Effector memory CD4-positive, alpha-beta T cell (primary cell): ENCODE measurements around the gene RTL3.

ENCODE experiments used
- DNase-seq, 3 donors: peaks; one replicate each; pipeline ENCODE4 v3.0.0-alpha.2; 2020
- H3K27ac ChIP-seq: 2 replicates; pipeline ENCODE4 v1.7.0; 2013; ENCODE audit warnings: mild to moderate bottlenecking, low read length, moderate library complexity; ENCODE audit not compliant: insufficient read depth, poor library complexity, severe bottlenecking
- H3K27me3 ChIP-seq: replicated peaks from 2 replicates; pipeline ENCODE4 v1.7.0; 2013; ENCODE audit warnings: mild to moderate bottlenecking, low read length; ENCODE audit not compliant: insufficient read depth, control insufficient read depth, poor library complexity, severe bottlenecking
- H3K36me3 ChIP-seq: 2 replicates; pipeline ENCODE4 v1.7.0; 2013; ENCODE audit warnings: mild to moderate bottlenecking, low read length, moderate library complexity; ENCODE audit not compliant: control insufficient read depth, insufficient read depth
- H3K4me1 ChIP-seq: 2 replicates; pipeline ENCODE4 v1.7.0; 2013; ENCODE audit warnings: low read length, mild to moderate bottlenecking; ENCODE audit not compliant: control insufficient read depth, insufficient read depth, poor library complexity, severe bottlenecking
- H3K4me3 ChIP-seq: 2 replicates; pipeline ENCODE4 v1.7.0; 2013; ENCODE audit warnings: low read length, low read depth, mild to moderate bottlenecking; ENCODE audit not compliant: insufficient read depth, poor library complexity, severe bottlenecking
- H3K9me3 ChIP-seq: 2 replicates; pipeline ENCODE4 v1.7.0; 2013; ENCODE audit warnings: mild to moderate bottlenecking, low read length, moderate library complexity; ENCODE audit not compliant: control insufficient read depth
- total RNA-seq, 3 donors: gene quantifications; one replicate each; lab custom pipeline; 2026; lab: John Stamatoyannopoulos, UW

The RTL3 gene, protein sequence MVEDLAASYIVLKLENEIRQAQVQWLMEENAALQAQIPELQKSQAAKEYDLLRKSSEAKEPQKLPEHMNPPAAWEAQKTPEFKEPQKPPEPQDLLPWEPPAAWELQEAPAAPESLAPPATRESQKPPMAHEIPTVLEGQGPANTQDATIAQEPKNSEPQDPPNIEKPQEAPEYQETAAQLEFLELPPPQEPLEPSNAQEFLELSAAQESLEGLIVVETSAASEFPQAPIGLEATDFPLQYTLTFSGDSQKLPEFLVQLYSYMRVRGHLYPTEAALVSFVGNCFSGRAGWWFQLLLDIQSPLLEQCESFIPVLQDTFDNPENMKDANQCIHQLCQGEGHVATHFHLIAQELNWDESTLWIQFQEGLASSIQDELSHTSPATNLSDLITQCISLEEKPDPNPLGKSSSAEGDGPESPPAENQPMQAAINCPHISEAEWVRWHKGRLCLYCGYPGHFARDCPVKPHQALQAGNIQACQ
- total RNA-seq, result 0 reads per million in 3 donors

DNA sequence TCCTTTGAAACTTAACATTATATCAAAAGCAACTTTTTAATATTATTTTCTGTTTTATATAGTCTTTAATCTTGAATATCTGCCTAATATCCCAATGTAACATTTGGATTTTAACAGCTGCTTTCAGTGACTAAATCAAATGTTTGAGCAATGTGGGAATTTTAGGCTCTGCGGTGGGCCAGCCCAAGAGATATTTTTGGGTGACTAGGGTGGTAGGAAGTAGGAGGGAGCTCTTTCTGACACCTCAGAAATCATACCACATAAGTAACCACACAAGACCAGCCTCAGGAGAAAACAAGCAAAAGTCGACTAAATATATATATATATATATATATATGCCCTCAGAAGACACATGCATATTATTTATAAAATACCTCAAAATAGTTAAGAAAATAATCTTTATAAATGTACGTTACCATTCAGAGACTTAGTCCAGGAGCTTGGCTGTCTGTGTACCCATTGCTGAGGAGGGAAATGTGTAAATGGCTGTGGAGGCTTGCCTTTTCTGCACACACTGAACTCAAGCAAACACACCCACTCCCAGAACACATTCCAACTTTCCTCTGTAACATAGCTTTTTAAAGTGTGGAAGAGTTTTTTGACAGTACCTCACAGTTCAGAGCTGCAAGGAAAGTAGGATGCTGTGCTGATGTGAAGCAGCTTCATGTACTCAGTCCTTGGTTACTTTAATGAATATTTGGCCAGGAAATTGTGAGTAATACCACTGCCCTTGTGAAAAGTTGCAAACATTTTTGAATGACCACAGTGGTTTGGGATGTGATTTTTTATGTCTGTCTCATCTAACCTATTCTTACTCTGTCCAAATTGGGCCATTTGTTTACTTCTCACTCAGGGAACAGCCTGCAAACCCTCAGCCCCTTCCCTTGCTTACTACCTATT lies at the start of gene RTL3:
TSS of gene RTL3 (minus strand) at position 484 of the 900 bp plus-strand sequence. CDS start 908 bp downstream, outside the sequence.
- H3K4me3 ChIP-seq, result no peak within 1 kb of the TSS
- no peak within 1 kb of the TSS for H3K27ac ChIP-seq
- no peaks in the 10 kb centered on the region for H3K36me3 ChIP-seq
- H3K9me3 ChIP-seq, result no peaks in the 10 kb centered on the region
- no peaks in the 10 kb centered on the region for H3K27me3 ChIP-seq
- H3K4me1 ChIP-seq, result no peaks in the 10 kb centered on the region
- no peak for DNase-seq

GRCh38 chrX:78708816-78709215 lies 49.7 kb upstream of the RTL3 start:
- Histone ChIP-seq H3K4me3 (no peak overlapping the region), H3K4me1 (no peaks in the 10 kb centered on the region), H3K9me3 (no peaks in the 10 kb centered on the region), H3K27me3 (no peaks in the 10 kb centered on the region), H3K36me3 (no peaks in the 10 kb centered on the region), H3K27ac (no peak overlapping the region)
- DNase-seq, result no peak

GRCh38 chrX:78708262-78708661 lies 49.1 kb upstream of the RTL3 start:
- H3K36me3 ChIP-seq, result no peaks in the 10 kb centered on the region
- H3K27me3 ChIP-seq, result no peaks in the 10 kb centered on the region
- no peaks in the 10 kb centered on the region for H3K4me1 ChIP-seq
- no peak overlapping the region for H3K27ac ChIP-seq
- no peak overlapping the region for H3K4me3 ChIP-seq
- no peaks in the 10 kb centered on the region for H3K9me3 ChIP-seq
- DNase-seq, result no peak

- no peak for DNase-seq
- H3K27me3 ChIP-seq, result no peaks in the 10 kb centered on the region
- no peaks in the 10 kb centered on the region for H3K36me3 ChIP-seq
- no peak overlapping the region for H3K27ac ChIP-seq
- no peaks in the 10 kb centered on the region for H3K9me3 ChIP-seq
- no peak overlapping the region for H3K4me3 ChIP-seq
- no peaks in the 10 kb centered on the region for H3K4me1 ChIP-seq
These were observed 46.9 kb upstream of the RTL3 start for GRCh38 chrX:78706071-78706470.

GRCh38 chrX:78693536-78693935 lies 34.4 kb upstream of the RTL3 start:
- Histone ChIP-seq H3K4me1 (no peaks in the 10 kb centered on the region), H3K36me3 (no peaks in the 10 kb centered on the region), H3K4me3 (no peak overlapping the region), H3K27me3 (no peaks in the 10 kb centered on the region), H3K9me3 (no peaks in the 10 kb centered on the region), H3K27ac (no peak overlapping the region)
- no peak for DNase-seq

GRCh38 chrX:78693012-78693411 lies 33.9 kb upstream of the RTL3 start:
- no peaks in the 10 kb centered on the region for H3K9me3 ChIP-seq

GRCh38 chrX:78687586-78687985 lies 28.5 kb upstream of the RTL3 start:
- no peaks in the 10 kb centered on the region for H3K9me3 ChIP-seq
- no peak overlapping the region for H3K27ac ChIP-seq
- DNase-seq, result no peak
- no peaks in the 10 kb centered on the region for H3K27me3 ChIP-seq
- H3K4me1 ChIP-seq, result no peaks in the 10 kb centered on the region
- no peaks in the 10 kb centered on the region for H3K36me3 ChIP-seq
- H3K4me3 ChIP-seq, result no peak overlapping the region

More at GRCh38 chrX:78693012-78693411, 33.9 kb upstream of the RTL3 start:
- H3K27me3 ChIP-seq, result no peaks in the 10 kb centered on the region
- DNase-seq, result no peak
- no peaks in the 10 kb centered on the region for H3K4me1 ChIP-seq
- no peak overlapping the region for H3K4me3 ChIP-seq
- H3K27ac ChIP-seq, result no peak overlapping the region
- H3K36me3 ChIP-seq, result no peaks in the 10 kb centered on the region

DNA sequence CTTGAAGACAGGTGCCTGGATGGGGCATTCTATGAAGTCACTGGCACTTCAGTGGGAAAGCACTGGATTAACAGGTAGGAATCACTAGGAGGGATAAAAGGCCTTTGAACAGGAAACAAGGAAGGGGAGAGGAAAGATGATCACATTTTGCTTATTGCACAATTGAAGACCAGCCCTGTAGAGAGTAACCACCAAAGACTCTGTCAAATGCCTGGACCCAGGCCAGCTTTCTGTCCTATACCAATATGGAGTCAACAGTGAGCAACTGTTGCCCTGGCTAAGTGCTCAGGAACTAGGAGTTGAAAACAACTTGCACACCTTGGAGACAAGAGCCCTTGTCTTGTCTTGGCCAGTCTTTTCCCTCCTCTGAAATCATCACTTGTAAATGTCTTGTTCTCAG lies 14.1 kb upstream of the RTL3 start:
- Histone ChIP-seq H3K27ac (no peak overlapping the region), H3K36me3 (no peaks in the 10 kb centered on the region), H3K9me3 (no peaks in the 10 kb centered on the region), H3K4me1 (no peaks in the 10 kb centered on the region), H3K4me3 (no peak overlapping the region), H3K27me3 (no peaks in the 10 kb centered on the region)
- no peak for DNase-seq

- no peak overlapping the region for H3K4me3 ChIP-seq
- no peak for DNase-seq
- H3K9me3 ChIP-seq, result no peaks in the 10 kb centered on the region
- H3K36me3 ChIP-seq, result no peaks in the 10 kb centered on the region
- H3K4me1 ChIP-seq, result no peaks in the 10 kb centered on the region
- no peaks in the 10 kb centered on the region for H3K27me3 ChIP-seq
- H3K27ac ChIP-seq, result no peak overlapping the region
These were observed 6.2 kb upstream of the RTL3 start for GRCh38 chrX:78665342-78665741.

- H3K9me3 ChIP-seq, result no peaks in the 10 kb centered on the region
- no peaks in the 10 kb centered on the region for H3K27me3 ChIP-seq
- H3K27ac ChIP-seq, result no peak overlapping the region
- H3K4me3 ChIP-seq, result no peak overlapping the region
- no peaks in the 10 kb centered on the region for H3K36me3 ChIP-seq
- no peaks in the 10 kb centered on the region for H3K4me1 ChIP-seq
- no peak for DNase-seq
These were observed 2.7 kb upstream of the RTL3 start for GRCh38 chrX:78661836-78662235.
